GM18951 (cell line): ENCODE results near the gene KIF13A.
"Not testable (repeated sequence)": the region's sequence is repeated elsewhere in the genome, so short reads cannot be mapped to it uniquely, and the experiment has no call there.

ENCODE experiments used
- POLR2A ChIP-seq: IDR thresholded peaks from 4 replicates; pipeline ENCODE4 v1.6.1; 2011; ENCODE audit warnings: mild to moderate bottlenecking; ENCODE audit not compliant: insufficient read length, insufficient read depth; ENCODE audit errors: extremely low read depth
- in situ Hi-C: fragments of 300-500 bp; cut with MboI; formaldehyde crosslinking; loops from one replicate; pipeline ENCODE4 v1.12.0; 2022; ENCODE audit warnings: low sequenced_read_pairs, mixed read lengths, inconsistent platforms; ENCODE audit not compliant: unreplicated experiment

The KIF13A gene

DNA sequence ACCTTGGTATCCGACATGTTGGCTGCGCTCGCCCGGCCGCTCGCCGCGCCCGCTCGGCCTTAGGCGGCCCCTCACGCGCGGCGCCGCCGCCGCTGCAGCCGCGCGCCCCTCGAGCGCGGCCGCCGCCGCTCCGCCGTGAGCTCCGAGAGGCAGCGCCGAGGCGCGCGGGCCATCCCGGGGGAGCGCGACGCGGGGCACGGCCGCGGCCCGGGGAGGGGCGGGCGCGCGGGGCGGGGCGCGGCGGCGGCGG, at the start of gene KIF13A:
TSS of gene KIF13A (minus strand) at position 189 of the 250 bp plus-strand sequence. CDS start at position 17, 172 bp downstream.
- in situ Hi-C loops: no loop called here
- no peak for TF ChIP-seq POLR2A

DNA sequence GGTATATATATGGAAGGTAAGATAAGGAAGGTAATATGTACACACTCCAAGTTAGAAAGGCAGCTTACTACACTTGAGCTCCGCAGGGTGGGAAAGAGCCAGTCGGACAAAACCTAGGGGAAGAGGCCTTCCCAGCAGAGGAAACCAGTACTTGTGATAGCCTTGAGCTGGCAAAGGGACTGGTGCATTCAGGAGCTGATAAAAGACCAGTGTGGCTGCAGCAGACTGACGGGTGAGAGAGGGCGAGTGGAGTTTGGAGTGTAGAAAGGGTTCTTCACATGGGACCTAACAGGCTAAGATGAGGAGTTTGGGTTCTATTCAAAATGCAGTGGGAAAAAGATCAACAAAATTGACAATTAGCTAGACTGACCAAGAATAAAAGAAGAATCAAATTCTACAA, 49.3 kb upstream of the KIF13A start:
- in situ Hi-C loops: no loop called here
- no peak for TF ChIP-seq POLR2A

DNA sequence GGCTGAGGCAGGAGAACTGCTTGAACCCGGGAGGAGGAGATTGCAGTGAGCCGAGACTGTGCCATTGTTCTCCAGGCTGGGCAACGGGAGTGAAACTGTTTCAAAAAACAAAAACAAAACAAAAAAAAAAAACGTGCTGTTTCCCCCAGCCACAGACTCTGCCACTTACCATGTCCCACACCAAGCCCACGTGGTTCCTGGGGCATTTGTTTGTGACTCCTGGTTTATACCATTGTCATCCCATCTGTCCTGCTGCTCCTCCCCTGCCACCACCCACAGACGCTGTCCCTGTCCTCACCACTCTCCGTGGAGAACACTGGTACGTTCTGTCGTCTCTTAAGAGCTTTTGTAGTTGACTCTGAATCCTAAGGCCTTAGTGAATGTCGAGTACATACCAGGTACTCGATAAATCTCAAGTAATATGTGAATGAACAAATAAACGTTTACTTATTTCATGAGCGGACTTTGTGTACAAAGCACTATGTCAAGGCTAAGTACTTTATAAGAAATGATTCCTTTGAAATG, 48.0 kb upstream of the KIF13A start:
- TF ChIP-seq POLR2A: no peak
- in situ Hi-C loops: no loop called here

DNA sequence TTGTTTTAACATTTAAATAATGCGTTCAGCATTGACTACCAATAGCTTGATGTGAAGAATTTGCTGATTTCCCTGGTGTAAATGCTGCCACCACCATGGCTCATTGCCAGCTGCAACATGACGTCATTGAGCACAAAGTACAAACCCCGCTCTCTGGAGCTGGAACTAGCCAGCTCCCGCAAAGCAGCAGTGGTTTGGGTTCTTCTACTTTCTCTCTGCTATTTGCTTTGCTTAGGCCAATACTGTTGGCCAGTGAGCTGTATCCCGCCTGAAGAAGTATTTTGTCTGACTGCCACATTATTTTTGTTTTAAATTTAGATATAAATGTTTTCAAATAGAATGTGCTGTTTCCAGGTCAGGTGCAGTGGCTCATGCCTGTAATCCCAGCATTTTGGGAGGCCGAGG, 47.4 kb upstream of the KIF13A start:
- no peak for TF ChIP-seq POLR2A

DNA sequence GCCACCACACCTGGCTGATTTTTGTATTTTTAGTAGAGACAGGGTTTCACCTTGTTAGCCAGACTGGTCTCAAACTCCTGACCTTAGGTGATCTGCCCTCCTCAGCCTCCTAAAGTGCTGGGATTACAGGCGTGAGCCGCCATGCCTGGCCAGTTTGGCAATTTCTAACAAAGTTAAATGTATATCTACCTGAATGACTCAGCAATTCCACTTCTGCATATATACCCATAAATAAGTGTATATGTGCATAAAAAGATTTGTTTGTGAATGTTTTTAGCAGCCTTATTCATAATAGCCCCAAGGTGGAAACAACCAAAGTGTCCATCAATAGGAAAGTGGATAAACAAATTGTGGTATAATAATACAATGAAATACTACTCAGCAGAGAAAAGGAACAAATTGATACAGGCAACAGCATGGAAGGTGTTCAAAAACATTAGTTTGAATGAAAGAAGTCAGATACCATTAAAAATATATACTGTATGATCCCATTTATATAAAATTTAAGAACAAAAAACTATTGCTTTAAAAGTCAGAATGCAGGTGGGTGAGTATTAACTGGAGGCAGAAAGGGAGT, 44.3 kb upstream of the KIF13A start:
- in situ Hi-C loops: no loop called here

More for the DNA sequence above, 47.4 kb upstream of the KIF13A start:
- in situ Hi-C loops: no loop called here

DNA sequence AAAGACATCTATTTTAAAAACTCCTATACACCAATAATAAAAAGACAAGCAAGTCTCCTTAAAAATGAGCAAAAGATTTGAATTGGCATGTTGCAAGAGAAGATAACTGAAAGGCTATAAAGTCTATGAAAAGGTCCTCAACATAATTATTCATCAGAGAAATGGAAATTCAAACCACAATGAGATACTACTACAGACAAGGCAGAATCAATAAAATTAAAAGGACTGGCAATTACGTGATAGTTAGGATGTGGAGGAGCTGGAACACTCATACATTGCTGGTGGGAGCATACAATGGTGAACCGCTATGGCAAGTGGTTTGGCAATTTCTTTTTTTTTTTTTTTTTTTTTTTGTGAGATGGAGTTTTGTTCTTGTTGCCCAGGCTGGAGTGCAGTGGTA, 43.8 kb upstream of the KIF13A start:
- no peak for TF ChIP-seq POLR2A
- in situ Hi-C loops: no loop called here

More for the DNA sequence above, 44.3 kb upstream of the KIF13A start:
- TF ChIP-seq POLR2A: no peak

DNA sequence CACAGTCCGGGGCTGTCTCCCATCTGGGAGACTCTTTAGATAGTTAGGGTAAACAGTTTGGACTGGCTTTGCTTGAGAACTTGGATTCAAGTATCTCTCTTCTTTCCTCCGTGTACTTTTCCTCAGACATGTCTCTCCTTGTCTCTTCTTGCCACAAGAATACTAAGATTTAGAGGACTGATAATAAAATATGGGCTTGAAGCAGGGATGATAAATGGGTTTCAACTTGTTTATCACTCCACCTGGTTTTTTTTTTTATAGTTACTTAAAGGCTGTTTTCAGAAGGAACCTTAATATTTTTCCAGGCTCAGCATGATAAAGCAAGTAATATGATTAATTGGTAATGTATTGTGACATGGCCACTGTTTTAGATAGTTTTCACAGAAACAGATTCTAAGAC, 40.9 kb upstream of the KIF13A start:
- in situ Hi-C loops: no loop called here
- no peak for TF ChIP-seq POLR2A

DNA sequence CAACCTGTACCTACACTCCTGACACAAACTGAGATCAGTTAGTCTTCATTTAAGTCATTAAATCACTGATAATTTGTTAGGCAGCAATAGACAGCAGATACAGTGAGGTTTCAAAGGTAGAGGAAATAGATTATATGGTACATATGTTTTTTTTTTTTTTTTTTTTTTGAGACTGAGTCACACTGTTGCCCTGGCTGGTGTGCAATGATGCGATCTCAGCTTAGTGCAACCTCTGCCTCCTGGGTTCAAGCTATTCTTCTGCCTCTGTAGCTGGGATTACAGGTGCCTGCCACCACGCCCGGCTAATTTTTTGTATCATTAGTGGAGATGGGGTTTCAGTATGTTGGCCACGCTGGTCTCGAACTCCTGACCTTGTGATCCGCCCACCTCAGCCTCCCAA, 38.2 kb upstream of the KIF13A start:
- no peak for TF ChIP-seq POLR2A
- in situ Hi-C loops: no loop called here

DNA sequence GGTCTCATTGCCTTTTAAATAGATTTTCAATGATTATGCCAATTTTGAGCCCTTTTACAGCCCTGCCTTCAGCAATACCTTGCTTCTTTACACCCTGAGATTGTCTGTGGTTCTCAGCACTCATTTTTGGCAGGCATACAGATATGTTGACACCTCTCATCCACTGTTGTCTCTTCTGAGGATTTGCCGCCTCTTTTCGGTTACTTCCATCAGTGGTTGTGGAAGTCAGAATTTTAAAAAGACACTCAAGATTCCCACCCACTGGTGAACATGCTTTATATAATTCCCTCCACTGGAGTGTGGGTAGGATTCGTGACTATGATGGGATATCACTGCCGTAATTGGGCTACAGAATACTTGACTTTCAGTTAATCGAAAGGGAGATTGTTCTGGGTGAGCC, 37.4 kb upstream of the KIF13A start:
- in situ Hi-C loops: no loop called here
- no peak for TF ChIP-seq POLR2A

DNA sequence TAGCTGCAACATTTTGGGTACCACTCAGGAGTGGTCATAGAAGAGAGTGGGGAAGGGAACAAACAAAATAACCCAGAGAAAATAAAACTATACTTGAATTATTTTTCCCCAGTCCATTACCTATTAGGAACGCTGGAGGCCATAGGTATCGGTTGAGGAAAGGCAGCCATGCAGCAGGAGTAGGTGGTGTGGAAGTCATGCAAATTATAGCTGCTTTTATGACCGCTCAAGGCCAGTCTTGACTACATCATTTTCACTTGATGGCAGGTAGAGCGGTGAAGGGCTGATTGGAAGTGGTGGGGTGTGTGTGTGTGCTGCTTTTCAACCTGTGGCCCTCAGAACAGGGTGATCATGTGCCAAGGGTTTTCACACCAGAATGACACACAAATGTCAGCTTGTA, 36.5 kb upstream of the KIF13A start:
- in situ Hi-C loops: no loop called here
- TF ChIP-seq POLR2A: no peak

DNA sequence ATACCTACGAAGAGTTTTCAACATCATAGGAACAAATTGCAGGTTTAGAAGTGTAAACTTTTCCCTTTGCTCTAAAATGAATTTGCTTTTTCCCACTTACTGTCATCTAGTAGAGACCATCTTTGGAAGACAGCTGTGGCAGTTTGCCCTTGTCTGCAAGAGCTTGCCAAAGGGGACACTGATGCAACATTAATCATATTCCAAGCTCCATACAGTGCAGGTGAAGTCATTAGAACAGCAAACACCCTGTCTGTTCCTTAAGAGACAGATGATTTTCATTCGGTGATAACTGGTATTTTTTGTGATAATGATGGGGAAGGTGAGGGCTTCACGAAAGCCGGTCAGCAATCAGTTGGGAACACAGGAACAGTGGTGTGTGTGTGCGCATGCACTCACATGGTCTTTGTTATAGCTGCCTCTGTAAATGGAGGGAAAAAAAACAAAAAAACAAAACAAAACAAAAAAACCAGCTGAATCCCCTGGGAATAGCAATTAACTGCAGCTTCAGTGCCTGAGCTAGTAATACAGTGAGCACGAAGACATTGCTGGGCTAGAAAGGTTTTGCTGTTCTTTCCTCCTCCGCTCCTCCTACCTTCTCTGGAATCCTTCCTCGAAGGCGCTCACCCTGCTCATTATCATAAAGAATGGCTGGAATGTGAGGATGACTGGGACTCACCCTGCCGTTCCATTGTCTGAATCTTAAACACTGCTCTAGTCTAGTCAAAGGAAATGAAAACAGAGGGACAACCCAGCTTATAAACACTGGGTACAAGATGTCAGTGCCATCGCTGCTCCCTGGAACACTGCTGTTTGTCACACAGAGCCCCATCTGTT, 35.2 kb upstream of the KIF13A start:
- in situ Hi-C loops: no loop called here
- no peak for TF ChIP-seq POLR2A

DNA sequence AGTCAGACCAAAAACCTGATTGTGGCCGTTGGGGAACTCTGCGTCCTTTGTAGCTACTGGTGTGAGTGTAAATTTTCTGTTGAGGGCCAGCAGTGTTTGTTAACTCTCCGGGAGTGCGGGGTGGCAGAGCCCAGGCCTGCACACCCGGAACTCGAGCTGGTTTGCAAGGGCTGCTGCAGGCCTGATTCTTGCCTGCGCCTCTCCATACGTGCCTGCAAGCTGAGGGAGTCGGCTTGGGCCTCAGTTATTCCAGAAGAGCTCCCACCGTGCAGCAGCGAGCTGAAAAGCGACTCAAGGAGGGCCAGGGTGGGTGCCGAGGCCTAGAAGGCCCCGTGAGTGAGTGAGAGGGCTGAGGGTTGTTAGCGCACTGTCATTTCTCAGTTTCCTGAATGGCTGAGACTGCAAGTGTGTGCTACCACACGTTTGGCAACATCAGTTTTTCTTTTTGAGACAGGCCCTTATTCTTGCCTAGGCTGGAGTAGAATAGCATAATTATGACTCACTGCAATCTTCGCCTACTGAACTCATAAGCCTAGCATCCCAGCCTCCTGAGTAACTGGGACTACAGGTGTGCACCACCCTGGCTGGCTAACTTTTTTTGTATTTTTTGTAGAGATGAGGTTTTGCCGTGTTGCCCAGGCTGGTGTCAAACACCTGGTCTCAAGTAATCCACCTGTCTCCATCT, 33.9 kb upstream of the KIF13A start:
- in situ Hi-C loops: no loop called here
- no peak for TF ChIP-seq POLR2A

DNA sequence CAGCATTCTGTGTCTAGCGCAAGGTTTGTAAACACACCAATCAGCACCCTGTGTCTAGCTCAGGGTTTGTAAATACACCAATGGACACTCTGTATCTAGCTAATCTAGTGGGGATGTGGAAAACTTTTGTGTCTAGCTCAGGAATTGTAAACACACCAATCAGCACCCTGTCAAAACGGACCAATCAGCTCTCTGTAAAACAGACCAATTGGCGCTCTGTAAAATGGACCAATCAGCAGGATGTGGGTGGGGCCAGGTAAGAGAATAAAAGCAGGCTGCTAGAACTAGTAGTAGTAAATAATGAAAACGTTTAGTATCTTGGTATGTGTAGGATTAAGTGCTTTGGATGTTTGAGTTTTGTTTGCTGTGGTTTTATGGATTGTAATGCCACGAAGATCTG, 33.1 kb upstream of the KIF13A start:
- in situ Hi-C loops: not testable (repeated sequence)

DNA sequence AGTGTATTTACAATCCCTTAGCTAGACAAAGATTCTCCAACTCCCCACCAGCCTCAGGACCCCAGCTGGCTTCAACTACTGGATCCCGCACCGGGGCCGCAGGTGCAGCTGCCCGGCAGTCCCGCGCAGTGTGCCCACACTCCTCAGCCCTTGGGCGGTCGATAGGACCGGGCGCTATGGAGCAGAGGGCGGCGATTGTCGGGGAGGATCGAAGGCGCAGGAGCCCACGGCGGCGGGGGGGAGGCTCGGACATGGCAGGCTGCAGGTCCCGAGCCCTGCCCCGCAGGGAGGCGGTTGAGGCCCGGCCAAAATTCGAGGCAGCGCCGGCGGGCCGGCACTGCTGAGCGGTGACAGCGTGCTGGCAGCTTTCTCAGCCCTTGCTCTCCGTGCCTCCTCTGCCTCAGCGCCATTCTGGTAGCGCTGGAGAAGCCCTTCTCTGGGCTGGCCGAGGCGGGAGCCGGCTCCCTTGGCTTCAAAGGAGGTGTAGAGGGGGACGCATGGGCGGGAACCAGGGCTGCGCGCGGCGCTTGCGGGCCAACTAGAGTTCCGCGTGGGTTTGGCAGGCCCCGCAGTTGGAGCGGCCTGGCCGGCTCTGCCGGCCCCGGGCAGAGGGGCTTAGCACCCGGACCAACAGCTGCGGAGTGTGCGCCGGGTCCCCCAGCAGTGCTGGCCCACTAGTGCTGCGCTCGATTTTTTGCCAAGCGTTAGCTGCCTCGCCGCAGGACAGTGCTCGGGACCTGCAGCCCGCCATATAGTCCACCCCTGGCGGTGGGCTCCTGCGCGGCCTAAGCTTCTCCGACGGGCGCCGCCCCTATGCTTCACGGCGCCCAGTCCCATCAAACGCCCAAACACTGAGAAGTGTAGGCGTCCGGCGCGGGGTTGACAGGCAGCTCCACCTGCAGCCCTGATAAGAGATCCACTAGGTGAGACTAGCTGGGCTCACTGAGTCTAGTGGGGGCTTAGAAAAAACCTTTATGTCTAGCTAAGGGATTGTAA, 32.4 kb upstream of the KIF13A start:
- TF ChIP-seq POLR2A: no peak
- in situ Hi-C loops: no loop called here

DNA sequence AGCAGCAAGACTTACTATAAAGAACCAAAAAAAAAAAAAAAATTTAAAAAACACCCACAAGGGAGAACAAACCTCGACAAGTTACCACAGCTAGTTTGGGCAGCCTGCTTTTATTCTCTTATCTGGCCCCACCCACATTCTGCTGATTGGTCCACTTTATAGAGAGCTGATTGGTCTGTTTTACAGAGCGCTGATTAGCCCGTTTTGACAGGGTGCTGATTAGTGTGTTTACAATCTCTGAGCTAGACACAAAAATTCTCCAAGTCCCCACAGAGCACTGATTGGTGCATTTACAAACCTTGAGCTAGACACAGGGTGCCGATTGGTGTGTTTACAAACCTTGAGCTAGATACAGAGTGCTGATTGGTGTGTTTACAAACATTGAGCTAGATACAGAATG, 31.7 kb upstream of the KIF13A start:
- in situ Hi-C loops: not testable (repeated sequence)
